HL-60 (cell line): ENCODE measurements around the gene HELB.

Experiments
- DNase-seq, 2 experiments: peaks; one replicate each; pipeline ENCODE4 v3.0.0-alpha.2; 2010 to 2020; ENCODE audit warnings: low read depth in 1 of 2, low spot score in 1 of 2
- H3K27ac ChIP-seq: fragments of 250-450 bp; sonication (Bioruptor Pico); replicated peaks from 2 replicates; pipeline ENCODE4 v1.5.1; 2020; ENCODE audit warnings: mild to moderate bottlenecking, moderate library complexity
- H3K27me3 ChIP-seq: fragments of 250-450 bp; sonication (Bioruptor Pico); 2 replicates; pipeline ENCODE4 v1.5.1; 2021; ENCODE audit warnings: mild to moderate bottlenecking, moderate library complexity; ENCODE audit not compliant: insufficient read depth, poor library complexity, severe bottlenecking
- H3K4me3 ChIP-seq: replicated peaks from 2 replicates; pipeline ENCODE4 v1.5.1; 2011; ENCODE audit warnings: mild to moderate bottlenecking, control low read depth, low read length; ENCODE audit not compliant: insufficient read depth
- GABPA ChIP-seq: IDR thresholded peaks from 2 replicates; pipeline ENCODE4 v1.6.1; 2012; ENCODE audit warnings: low read depth
- POLR2AphosphoS5 ChIP-seq: IDR thresholded peaks from 2 replicates; pipeline ENCODE4 v1.6.1; 2012; ENCODE audit warnings: low read depth
- REST ChIP-seq: IDR thresholded peaks from 2 replicates; pipeline ENCODE4 v1.6.1; 2012; ENCODE audit warnings: low read depth; ENCODE audit not compliant: insufficient replicate concordance
- SPI1 ChIP-seq: IDR thresholded peaks from 2 replicates; pipeline ENCODE4 v1.6.1; 2012; ENCODE audit warnings: low read depth, mild to moderate bottlenecking, borderline replicate concordance
- TF ChIP-seq, protein P1 (sequence below): IDR thresholded peaks from one replicate; pipeline ENCODE4 v1.5.1; 2011; ENCODE audit warnings: low read length, control low read depth, inconsistent platforms; ENCODE audit not compliant: insufficient read depth

HELB gene

DNA sequence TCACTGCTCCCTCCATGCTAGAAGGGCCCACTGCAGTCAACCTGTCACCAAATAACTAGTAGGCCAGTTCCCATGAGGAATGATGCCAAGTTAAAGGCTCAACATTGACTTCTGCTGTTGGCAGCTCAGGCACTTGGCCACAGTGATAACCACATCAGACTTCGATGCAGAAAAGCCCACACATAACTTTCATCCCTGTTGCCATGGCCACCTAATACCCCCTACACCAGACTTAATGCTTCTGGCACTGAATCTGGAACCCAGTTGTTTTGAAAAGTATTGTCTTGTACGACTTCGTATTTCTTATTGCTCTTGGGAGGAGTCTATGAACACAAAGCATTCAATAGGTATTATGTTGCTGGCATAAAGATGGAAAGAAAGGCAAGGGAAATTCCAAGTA lies 44.3 kb upstream of the HELB start:
- no peak for TF ChIP-seq REST
- TF ChIP-seq, protein P1, sequence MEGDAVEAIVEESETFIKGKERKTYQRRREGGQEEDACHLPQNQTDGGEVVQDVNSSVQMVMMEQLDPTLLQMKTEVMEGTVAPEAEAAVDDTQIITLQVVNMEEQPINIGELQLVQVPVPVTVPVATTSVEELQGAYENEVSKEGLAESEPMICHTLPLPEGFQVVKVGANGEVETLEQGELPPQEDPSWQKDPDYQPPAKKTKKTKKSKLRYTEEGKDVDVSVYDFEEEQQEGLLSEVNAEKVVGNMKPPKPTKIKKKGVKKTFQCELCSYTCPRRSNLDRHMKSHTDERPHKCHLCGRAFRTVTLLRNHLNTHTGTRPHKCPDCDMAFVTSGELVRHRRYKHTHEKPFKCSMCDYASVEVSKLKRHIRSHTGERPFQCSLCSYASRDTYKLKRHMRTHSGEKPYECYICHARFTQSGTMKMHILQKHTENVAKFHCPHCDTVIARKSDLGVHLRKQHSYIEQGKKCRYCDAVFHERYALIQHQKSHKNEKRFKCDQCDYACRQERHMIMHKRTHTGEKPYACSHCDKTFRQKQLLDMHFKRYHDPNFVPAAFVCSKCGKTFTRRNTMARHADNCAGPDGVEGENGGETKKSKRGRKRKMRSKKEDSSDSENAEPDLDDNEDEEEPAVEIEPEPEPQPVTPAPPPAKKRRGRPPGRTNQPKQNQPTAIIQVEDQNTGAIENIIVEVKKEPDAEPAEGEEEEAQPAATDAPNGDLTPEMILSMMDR, result no peak
- no peak overlapping the region for H3K27ac ChIP-seq
- H3K4me3 ChIP-seq, result no peak overlapping the region
- DNase-seq, result no peak
- H3K27me3 ChIP-seq, result no peaks in the 10 kb centered on the region

DNA sequence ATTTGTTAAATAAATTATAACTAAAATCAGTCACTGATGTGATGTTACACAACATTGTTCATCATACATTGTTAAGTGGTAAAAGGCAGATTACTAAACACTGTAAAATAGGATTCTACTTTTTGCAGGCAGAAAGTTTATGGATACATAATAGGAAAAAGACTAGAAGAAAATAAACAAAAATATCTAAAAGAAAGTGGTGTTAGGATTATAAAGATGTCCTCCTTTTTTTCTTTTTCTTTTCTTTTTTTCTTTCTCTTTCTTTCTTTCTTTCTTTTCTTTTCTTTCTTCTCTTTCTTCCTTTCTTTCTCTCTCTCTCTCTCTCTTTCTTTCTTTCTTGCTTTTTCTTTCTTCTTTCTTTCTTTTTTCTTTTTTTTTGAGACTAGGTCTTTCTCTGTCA lies 39.6 kb upstream of the HELB start:
- TF ChIP-seq GABPA (no peak), POLR2AphosphoS5 (no peak), SPI1 (no peak), REST (no peak)
- TF ChIP-seq, protein P1, result no peak
- Histone ChIP-seq H3K27me3 (no peaks in the 10 kb centered on the region), H3K4me3 (no peak overlapping the region), H3K27ac (no peak overlapping the region)
- DNase-seq, result no peak

DNA sequence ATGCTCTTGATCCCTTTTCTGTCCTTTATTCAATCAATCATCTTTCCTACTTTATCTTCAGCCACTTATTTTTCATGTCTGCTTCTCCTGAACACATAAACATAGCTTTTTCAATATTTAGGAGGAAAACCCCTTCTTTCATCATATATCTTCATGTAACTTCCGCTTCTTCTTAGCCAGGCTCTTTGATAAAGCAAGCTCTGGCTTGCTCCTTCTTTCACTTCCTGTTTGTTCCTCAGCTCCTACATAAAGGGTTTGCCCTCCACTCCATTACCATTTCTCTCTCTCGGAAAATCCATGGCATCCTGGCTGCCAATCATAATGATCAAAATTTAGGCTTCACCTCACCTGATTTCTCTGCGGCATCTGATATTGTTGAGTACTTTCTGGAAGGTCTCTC lies 33.7 kb upstream of the HELB start:
- DNase-seq, result peak; percentile 61 to 64
- Histone ChIP-seq H3K4me3 (peak overlapping the region; percentile 25), H3K27me3 (no peaks in the 10 kb centered on the region), H3K27ac (peak overlapping the region; percentile 78)
- TF ChIP-seq POLR2AphosphoS5, result peak; percentile 57; the same call in 1 of the 2 replicates
- TF ChIP-seq SPI1, result peak; percentile 95
- 0 out of 2 replicates have a peak, but pooled peaks have one; percentile 26 for TF ChIP-seq GABPA
- no peak for TF ChIP-seq REST
- TF ChIP-seq, protein P1, result no peak
